ENCODE measurements around the gene SYNPO2.

The SYNPO2 gene

DNA sequence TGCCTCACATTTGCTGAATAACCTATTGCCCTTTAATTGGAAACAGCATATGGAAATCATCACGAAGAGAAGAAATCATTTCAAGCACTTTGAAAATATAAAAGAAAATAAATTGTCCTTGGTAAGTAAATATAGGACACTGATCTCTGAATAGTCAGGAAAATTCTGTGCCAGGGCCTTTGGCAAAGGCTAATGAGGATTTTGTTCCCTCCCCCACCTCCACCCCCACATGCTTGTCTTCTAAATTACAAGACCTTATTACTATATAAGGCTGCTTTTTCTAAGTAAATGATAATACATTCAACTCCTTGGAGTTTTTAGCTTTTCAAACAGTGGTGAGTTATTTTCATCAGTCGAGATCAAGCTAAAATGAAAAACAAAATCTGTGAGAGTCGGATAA is 15.8 kb downstream of the SYNPO2 start:
- Mint-ChIP-seq H3K9me3 (ENCODE audit: low read depth) (no peaks in the 10 kb centered on the region), H3K36me3 (peaks cover 2% of the 10 kb centered on the region), H3K4me1 (ENCODE audit: low read depth) (no peaks in the 10 kb centered on the region), H3K27me3 (peaks cover 5% of the 10 kb centered on the region), H3K4me3 (no peak overlapping the region), H3K27ac (no peak overlapping the region)

DNA sequence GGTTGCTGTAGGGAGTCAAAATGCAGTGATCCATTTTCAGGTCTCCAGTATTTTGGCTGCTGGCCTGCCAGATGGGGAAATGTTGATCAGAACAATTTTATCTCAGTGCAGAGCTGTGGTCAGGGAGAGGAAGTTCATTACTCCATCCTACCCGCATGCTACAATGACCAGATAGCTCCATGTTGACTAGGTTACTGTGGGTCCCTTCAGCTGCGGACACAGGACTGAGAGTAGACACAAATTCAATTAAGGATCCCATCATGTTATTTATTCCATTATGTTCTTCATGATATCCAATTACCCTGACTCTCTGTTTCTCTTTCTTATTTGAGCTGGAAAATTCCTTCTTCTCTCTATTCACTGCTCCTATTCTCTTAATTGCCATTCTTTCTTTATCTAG is 16.3 kb downstream of the SYNPO2 start:
- peaks cover 7% of the 10 kb centered on the region for H3K27me3 Mint-ChIP-seq
- H3K4me3 Mint-ChIP-seq = no peak overlapping the region
- peaks cover 2% of the 10 kb centered on the region for H3K36me3 Mint-ChIP-seq
- no peaks in the 10 kb centered on the region for H3K9me3 Mint-ChIP-seq (ENCODE audit: low read depth)
- H3K27ac Mint-ChIP-seq = no peak overlapping the region
- no peaks in the 10 kb centered on the region for H3K4me1 Mint-ChIP-seq (ENCODE audit: low read depth)

DNA sequence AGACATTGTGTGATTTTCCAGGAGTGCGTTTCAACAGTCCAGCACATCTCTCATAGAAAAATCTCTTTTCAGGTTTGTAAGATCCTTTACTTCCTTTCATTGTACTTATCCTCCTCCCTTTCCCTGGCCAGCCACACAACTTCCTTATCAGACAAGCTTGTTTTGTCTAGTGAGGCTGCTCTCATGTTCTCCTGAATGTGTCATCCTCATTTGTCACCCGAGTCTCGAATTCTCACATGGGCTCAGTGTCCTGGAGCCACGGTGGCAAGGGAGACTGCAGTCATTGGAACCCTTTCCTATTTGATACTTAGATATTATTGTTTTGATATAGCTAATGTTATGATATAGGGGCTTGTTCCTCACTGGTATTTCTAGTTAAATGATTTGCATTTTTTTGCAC is 16.9 kb downstream of the SYNPO2 start:
- Mint-ChIP-seq H3K9me3 (ENCODE audit: low read depth) (no peaks in the 10 kb centered on the region), H3K4me3 (no peak overlapping the region), H3K4me1 (ENCODE audit: low read depth) (no peaks in the 10 kb centered on the region), H3K36me3 (peaks cover 2% of the 10 kb centered on the region), H3K27ac (no peak overlapping the region), H3K27me3 (peaks cover 8% of the 10 kb centered on the region)

DNA sequence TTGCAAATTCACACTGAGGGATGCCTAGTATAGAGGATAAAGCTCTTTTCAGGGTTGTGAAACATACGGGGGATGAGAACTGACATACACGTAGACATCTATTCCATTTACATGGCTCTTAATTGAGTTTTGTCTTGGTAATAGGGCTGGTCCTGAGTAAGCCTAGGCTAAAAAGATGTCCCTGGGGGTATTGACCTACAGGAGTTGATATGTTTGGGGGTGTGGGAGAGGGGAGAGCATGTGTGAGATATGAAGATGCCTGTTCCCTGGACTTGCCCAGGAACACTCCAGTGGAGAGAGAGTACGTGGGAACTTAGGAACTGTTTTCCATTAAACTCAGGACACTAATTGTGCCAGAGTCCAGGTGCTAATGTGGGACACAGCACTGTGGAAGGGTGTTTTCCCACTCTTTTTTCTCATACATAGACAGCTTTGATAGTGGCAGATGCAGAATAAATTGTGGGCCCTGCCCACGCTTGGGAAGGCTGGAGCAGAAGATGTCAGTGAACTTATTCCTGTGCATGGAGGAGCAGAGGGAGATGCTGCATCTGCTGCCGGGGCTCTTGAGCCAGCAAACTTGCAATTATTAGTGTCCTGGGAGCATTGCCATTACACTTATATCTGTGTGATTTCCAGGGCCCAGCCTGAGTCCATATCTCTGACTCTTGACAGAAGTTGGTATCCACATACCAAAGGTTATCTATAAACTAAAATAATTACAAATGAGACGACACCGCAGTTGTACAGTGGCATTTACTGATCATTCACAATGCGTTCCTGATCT is 20.7 kb downstream of the SYNPO2 start:
- Mint-ChIP-seq H3K36me3 (no peaks in the 10 kb centered on the region), H3K4me1 (ENCODE audit: low read depth) (no peaks in the 10 kb centered on the region), H3K9me3 (ENCODE audit: low read depth) (no peaks in the 10 kb centered on the region), H3K27me3 (peaks cover 8% of the 10 kb centered on the region), H3K27ac (no peak overlapping the region), H3K4me3 (no peak overlapping the region)

DNA sequence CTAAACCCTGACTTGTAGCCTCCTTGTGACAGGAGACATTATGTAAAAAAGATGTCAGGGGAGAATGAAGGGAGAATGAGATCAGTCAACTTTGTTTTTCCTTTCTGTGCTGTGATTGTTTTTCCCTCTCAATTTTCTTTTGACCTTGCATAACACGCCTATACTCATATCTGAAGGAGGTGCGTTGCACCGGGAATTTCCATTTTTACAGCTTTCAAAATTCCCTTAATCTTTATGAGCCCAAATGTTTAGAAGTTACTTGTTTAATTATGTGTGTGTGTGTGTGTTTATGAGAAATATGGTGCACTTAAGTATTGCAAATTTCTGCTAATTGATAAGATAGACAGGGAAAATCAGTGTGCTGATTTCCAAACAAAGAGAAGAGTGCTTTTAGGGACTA is 21.6 kb downstream of the SYNPO2 start:
- H3K4me1 Mint-ChIP-seq (ENCODE audit: low read depth) = no peaks in the 10 kb centered on the region
- peaks cover 11% of the 10 kb centered on the region for H3K27me3 Mint-ChIP-seq
- H3K9me3 Mint-ChIP-seq (ENCODE audit: low read depth) = no peaks in the 10 kb centered on the region
- H3K4me3 Mint-ChIP-seq = no peak overlapping the region
- H3K36me3 Mint-ChIP-seq = no peaks in the 10 kb centered on the region
- H3K27ac Mint-ChIP-seq = no peak overlapping the region

DNA sequence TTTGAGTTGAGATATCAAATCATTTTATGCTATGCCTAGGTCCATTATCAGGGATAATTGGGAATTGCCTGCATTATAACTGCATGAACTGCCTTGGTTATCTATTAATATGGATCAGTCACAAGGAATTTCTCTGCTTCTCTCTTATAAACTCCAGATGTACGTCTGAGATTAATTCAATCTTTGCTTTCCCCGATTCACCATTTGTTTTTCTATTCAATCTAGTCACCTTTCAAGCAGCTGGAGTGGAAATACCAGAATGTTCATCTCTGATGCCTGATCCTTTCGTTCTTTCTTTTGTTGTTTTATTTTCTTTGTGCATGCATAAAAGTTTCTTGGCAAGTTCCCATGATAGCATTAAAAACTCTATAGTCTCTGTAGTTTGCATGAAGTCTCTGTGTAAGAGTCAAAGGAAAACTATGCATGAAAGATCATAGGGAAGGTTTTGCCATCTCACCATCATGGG is 22.6 kb downstream of the SYNPO2 start:
- Mint-ChIP-seq H3K4me3 (no peak overlapping the region), H3K4me1 (ENCODE audit: low read depth) (no peaks in the 10 kb centered on the region), H3K27me3 (peaks cover 9% of the 10 kb centered on the region), H3K9me3 (ENCODE audit: low read depth) (no peaks in the 10 kb centered on the region), H3K36me3 (no peaks in the 10 kb centered on the region), H3K27ac (no peak overlapping the region)

DNA sequence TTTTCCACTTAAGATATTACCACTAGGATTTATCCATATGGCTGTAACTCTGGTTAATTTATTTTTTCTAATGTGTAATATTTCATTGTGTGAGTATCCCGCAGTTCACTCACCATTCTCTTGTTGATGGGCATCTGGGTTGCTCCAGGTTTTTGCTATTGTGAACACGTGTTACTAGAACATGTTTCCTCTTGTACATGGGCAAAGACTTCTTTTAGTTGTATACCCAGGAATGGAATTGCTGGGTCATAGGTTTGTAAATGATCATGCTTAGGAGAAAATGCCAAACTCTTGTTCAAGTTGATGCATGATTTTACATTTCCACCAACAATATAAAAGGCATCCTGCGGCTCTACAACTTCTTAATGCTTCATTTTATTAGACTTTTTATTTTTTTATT is 26.8 kb downstream of the SYNPO2 start:
- H3K27me3 Mint-ChIP-seq = peaks cover 11% of the 10 kb centered on the region
- H3K9me3 Mint-ChIP-seq (ENCODE audit: low read depth) = no peaks in the 10 kb centered on the region
- no peak overlapping the region for H3K27ac Mint-ChIP-seq
- no peaks in the 10 kb centered on the region for H3K36me3 Mint-ChIP-seq
- H3K4me3 Mint-ChIP-seq = no peak overlapping the region
- no peaks in the 10 kb centered on the region for H3K4me1 Mint-ChIP-seq (ENCODE audit: low read depth)

DNA sequence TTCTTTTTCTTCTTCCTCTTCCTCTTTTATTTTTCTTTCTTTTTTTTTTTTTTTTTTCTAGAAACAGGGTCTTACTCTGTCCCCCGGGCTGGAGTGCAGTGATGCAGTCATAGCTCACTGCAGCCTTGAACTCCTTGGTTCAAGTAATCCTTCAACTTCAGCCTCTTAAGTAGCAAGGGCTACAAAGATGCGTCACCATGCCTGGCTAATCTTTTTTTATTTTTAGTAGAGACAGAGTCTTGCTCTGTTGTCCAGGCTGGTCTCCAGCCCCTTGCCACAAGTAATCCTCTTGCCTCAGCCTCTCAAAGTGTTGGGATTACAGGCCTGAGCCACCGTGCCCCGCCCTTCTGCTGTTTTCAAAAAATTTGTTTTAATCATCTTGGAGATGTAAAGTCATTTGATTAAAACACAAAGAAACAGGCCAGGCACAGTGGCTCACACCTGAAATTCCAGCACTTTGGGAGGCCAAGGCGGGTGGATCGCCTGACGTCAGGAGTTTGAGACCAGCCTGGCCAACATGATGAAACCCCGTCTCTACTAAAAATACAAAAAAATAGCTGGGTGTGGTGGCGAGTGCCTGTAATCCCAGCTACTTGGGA is 28.1 kb downstream of the SYNPO2 start:
- Mint-ChIP-seq H3K9me3 (ENCODE audit: low read depth) (no peaks in the 10 kb centered on the region), H3K27me3 (peaks cover 13% of the 10 kb centered on the region), H3K4me3 (no peak overlapping the region)

DNA sequence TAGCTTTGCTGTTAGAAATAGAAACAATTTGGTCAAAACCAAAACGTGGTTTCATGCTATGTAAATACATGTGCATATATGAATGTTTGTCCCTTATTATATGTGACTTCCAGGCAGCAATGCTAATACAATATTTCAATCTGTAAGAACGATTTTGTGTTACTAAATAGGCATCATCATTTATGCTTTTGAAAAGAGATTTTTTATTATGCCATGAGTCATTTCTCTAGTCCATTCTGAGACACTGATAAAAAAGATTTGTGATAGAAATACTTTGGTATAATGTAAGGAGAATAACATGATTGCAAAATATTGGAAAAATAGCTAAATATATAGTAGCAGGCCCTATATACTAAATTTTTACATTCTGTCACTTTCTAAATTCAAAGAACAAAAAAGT is 28.9 kb downstream of the SYNPO2 start:
- no peak overlapping the region for H3K4me3 Mint-ChIP-seq
- no peaks in the 10 kb centered on the region for H3K36me3 Mint-ChIP-seq
- no peak overlapping the region for H3K27ac Mint-ChIP-seq
- H3K27me3 Mint-ChIP-seq = peaks cover 13% of the 10 kb centered on the region
- H3K4me1 Mint-ChIP-seq (ENCODE audit: low read depth) = no peaks in the 10 kb centered on the region
- no peaks in the 10 kb centered on the region for H3K9me3 Mint-ChIP-seq (ENCODE audit: low read depth)

More for the DNA sequence above, 28.1 kb downstream of the SYNPO2 start:
- Mint-ChIP-seq H3K4me1 (ENCODE audit: low read depth) (no peaks in the 10 kb centered on the region), H3K27ac (no peak overlapping the region), H3K36me3 (no peaks in the 10 kb centered on the region)

DNA sequence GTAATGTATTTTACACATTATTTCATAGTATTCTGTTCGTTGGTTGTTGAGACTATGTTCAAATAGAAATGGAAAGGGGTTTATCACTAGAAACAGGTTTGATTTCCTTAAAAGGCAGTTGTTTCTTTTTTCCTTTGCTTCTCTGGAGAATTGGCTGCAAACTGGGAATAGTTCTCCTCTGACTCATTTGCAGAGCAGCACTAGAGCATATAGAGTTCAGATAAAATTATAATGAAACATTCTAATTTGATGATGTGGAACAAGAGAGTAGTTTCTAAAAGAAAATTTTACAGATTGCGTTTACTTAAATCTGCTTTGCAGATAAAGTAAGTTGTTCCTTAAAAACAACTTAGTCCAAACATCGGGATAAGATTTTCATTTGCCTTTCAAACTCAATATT is 29.7 kb downstream of the SYNPO2 start:
- Mint-ChIP-seq H3K36me3 (no peaks in the 10 kb centered on the region), H3K4me1 (ENCODE audit: low read depth) (no peaks in the 10 kb centered on the region), H3K27ac (no peak overlapping the region), H3K4me3 (no peak overlapping the region), H3K9me3 (ENCODE audit: low read depth) (no peaks in the 10 kb centered on the region), H3K27me3 (peaks cover 14% of the 10 kb centered on the region)

DNA sequence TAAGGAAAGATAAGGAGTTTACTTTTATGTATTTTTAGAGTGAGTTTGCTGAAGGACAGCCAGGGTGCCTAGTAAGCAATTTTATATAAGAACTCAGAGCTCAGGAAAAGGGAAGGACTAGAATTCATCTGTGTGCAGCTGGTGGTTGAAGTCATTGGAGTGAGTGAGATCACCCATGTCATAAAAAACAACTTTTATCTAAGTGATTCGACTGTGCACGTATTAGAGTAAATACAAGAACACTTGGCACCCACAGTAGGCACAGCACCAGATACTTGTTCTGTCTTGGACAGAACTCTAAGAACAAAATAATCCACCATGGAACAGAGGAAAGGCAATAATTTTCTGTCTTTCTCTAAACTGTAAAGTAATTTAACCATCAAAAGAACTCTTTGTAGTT is 31.6 kb downstream of the SYNPO2 start:
- Mint-ChIP-seq H3K27ac (no peak overlapping the region), H3K4me3 (no peak overlapping the region), H3K9me3 (ENCODE audit: low read depth) (no peaks in the 10 kb centered on the region), H3K36me3 (no peaks in the 10 kb centered on the region), H3K27me3 (peaks cover 9% of the 10 kb centered on the region), H3K4me1 (ENCODE audit: low read depth) (no peaks in the 10 kb centered on the region)

DNA sequence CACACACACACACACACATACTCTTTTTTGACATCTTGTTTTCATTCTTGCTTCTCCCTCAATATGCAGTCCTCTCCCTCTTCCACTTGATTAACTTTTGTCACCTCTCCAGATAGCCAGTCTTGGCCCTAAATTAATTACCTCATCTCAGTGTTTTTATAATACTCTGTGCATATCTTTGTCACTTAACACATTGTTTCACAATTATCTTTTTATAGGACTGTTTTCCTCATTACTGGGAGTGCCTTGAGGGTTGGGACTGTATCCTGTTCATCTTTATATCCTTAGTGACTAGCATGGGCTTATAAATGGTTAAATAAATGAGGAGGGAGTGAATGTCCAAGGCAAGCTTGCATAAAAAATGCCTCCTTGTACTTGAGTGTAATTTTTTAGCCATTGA is 33.1 kb downstream of the SYNPO2 start:
- H3K4me1 Mint-ChIP-seq (ENCODE audit: low read depth) = no peaks in the 10 kb centered on the region

DNA sequence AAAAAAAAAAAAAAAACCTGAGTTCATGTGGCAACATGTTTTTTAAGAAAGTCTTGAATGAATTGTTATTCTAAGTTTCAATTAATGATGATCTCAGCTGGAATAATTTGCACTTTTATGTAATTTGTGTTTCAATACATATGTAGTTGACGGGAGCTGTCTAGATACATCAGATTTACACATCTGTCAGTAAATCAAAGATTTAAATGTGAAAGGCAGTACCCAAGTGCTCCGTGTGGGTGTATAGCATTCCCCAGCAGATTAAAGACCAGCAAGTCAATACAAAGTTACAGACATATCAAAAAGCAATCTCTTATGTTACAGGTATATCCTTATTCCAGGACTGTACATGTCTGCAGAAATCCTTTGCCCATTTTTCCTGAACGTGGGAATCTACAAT is 35.2 kb downstream of the SYNPO2 start:
- Mint-ChIP-seq H3K27me3 (peaks cover 8% of the 10 kb centered on the region), H3K36me3 (no peaks in the 10 kb centered on the region)

More for the DNA sequence above, 33.1 kb downstream of the SYNPO2 start:
- H3K27me3 Mint-ChIP-seq = peaks cover 9% of the 10 kb centered on the region
- no peaks in the 10 kb centered on the region for H3K9me3 Mint-ChIP-seq (ENCODE audit: low read depth)
- H3K4me3 Mint-ChIP-seq = no peak overlapping the region
- no peaks in the 10 kb centered on the region for H3K36me3 Mint-ChIP-seq
- H3K27ac Mint-ChIP-seq = no peak overlapping the region

DNA sequence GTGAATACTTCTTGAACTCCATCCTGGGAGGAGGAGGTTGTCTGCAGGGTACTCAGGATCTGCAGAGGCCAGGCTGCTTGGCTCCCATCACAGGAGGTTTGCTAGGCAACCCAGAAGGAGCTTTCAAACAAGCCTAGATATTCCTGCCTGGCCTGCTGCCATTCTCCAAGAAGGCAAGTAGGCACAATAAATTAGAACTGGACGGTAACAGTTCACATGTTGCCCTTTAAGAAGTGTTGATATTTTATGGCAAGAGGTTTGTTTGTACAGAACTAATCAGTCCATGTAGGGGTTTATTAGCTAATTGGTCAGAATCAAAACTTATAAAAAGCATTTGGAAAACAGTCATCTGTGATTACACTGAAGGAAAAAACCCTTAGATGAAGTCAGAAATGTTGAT is 39.3 kb downstream of the SYNPO2 start:
- no peaks in the 10 kb centered on the region for H3K9me3 Mint-ChIP-seq (ENCODE audit: low read depth)
- H3K4me3 Mint-ChIP-seq = no peak overlapping the region
- H3K27ac Mint-ChIP-seq = no peak overlapping the region
- H3K4me1 Mint-ChIP-seq (ENCODE audit: low read depth) = no peaks in the 10 kb centered on the region
- H3K27me3 Mint-ChIP-seq = peaks cover 3% of the 10 kb centered on the region
- no peaks in the 10 kb centered on the region for H3K36me3 Mint-ChIP-seq

More for the DNA sequence above, 35.2 kb downstream of the SYNPO2 start:
- no peak overlapping the region for H3K4me3 Mint-ChIP-seq
- no peak overlapping the region for H3K27ac Mint-ChIP-seq
- no peaks in the 10 kb centered on the region for H3K9me3 Mint-ChIP-seq (ENCODE audit: low read depth)
- H3K4me1 Mint-ChIP-seq (ENCODE audit: low read depth) = no peaks in the 10 kb centered on the region

DNA sequence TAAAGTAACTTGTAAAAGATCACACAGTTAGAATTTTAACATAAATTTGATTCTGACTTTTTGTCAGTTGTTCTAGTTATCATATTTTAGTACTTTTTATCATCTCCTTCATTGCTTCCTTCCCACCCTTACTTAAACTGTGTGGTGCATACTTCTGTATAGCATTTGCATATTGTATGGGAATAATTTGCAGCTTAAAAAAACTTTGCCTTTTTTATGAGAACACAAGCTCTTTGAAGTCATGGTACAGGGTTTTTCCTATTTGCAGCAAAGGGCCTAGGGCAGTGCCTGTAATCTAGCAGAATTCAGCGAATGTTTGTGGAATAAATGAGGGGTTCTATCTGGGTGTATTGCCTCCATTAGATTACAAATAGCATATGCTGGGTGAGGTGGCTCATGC is 41.6 kb downstream of the SYNPO2 start:
- H3K9me3 Mint-ChIP-seq (ENCODE audit: low read depth) = no peaks in the 10 kb centered on the region
- H3K36me3 Mint-ChIP-seq = no peaks in the 10 kb centered on the region
- no peak overlapping the region for H3K4me3 Mint-ChIP-seq
- peaks cover 1% of the 10 kb centered on the region for H3K27me3 Mint-ChIP-seq
- no peaks in the 10 kb centered on the region for H3K4me1 Mint-ChIP-seq (ENCODE audit: low read depth)
- no peak overlapping the region for H3K27ac Mint-ChIP-seq

DNA sequence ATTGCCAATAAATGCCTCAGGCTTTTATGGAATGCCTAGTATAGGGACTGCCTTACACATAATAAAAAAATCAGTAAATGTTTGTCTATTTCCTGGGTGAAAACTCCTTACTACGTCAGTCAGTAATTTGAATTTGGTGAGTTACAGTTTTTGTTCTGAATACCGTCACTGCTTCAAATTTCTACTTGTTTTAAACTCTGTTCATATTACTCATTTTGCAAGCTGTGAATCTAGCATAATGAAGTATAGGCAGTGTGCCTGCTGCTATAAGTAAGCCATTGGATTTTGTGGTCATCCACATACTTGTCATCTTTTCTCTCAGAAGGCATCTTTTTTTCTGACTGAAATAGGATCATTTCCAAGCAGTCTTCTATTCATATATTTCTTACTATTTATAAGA is 43.1 kb downstream of the SYNPO2 start:
- Mint-ChIP-seq H3K36me3 (no peaks in the 10 kb centered on the region), H3K4me1 (ENCODE audit: low read depth) (no peaks in the 10 kb centered on the region), H3K9me3 (ENCODE audit: low read depth) (no peaks in the 10 kb centered on the region), H3K27me3 (peaks cover 4% of the 10 kb centered on the region), H3K27ac (no peak overlapping the region), H3K4me3 (no peak overlapping the region)

All from activated naive CD8-positive, alpha-beta T cell (primary cell).